CD14-positive monocyte (primary cell): Measurements from ENCODE around the gene USP15. TPM values are rescaled to one million over a fixed set of nuclear protein-coding genes. Genes with fewer than 3 reads are reported as not detected.

ENCODE experiments used
- DNase-seq, 3 donors: peaks; one replicate each; pipeline ENCODE4 v3.0.0-alpha.2; 2011 to 2022
- H2AFZ ChIP-seq: 2 replicates; pipeline ENCODE4 v1.6.0; 2012; ENCODE audit warnings: mild to moderate bottlenecking, low read depth, low read length, inconsistent platforms; ENCODE audit not compliant: insufficient read depth, poor library complexity, severe bottlenecking
- H3K27ac ChIP-seq, 2 donors: 1 replicate in 1 of 2; 2 replicates in 1 of 2; pipeline ENCODE4 v1.5.1; 2012 to 2013; ENCODE audit warnings: low read length in 2 of 2, control low read depth in 1 of 2, inconsistent platforms in 1 of 2, low read depth in 1 of 2, mild to moderate bottlenecking in 1 of 2
- H3K27me3 ChIP-seq, 2 donors: one replicate each; pipeline versions ENCODE4 v1.6.0 to v1.6.1; 2011 to 2013; ENCODE audit warnings: low read length in 2 of 2; ENCODE audit not compliant: control insufficient read depth in 2 of 2, insufficient read depth in 2 of 2
- H3K36me3 ChIP-seq, 2 donors: replicated peaks in 1 of 2; 1 replicate in 1 of 2; 2 replicates in 1 of 2; pipeline versions ENCODE4 v1.5.1 to v1.6.1; 2012 to 2013; ENCODE audit warnings: low read length in 2 of 2, control low read depth in 1 of 2, inconsistent platforms in 1 of 2, mild to moderate bottlenecking in 1 of 2; ENCODE audit not compliant: insufficient read depth in 2 of 2, control insufficient read depth in 1 of 2
- H3K4me1 ChIP-seq, 2 donors: 1 replicate in 1 of 2; 2 replicates in 1 of 2; pipeline versions ENCODE4 v1.5.1 to v1.6.1; 2012 to 2013; ENCODE audit warnings: low read length in 2 of 2, control low read depth in 1 of 2, inconsistent platforms in 1 of 2, mild to moderate bottlenecking in 1 of 2, moderate library complexity in 1 of 2; ENCODE audit not compliant: insufficient read depth in 2 of 2, control insufficient read depth in 1 of 2
- H3K4me2 ChIP-seq: replicated peaks from 2 replicates; pipeline ENCODE3; 2012; ENCODE audit warnings: low read length, moderate library complexity, mild to moderate bottlenecking; ENCODE audit not compliant: poor library complexity, severe bottlenecking; ENCODE audit errors: extremely low read depth
- H3K4me3 ChIP-seq, 3 experiments: fragments of 200-600 bp in 1 of 3; sonication (generic) in 1 of 3; replicated peaks in 1 of 3; 1 replicate in 2 of 3; 2 replicates in 1 of 3; pipeline ENCODE4 v1.5.1; 2011 to 2013; ENCODE audit warnings: low read length in 3 of 3, mild to moderate bottlenecking in 3 of 3, control low read depth in 2 of 3, low read depth in 2 of 3, inconsistent platforms in 1 of 3, moderate library complexity in 1 of 3
- H3K79me2 ChIP-seq: 2 replicates; pipeline ENCODE4 v1.6.0; 2012; ENCODE audit warnings: mild to moderate bottlenecking, control low read depth, inconsistent platforms, low read length, moderate library complexity; ENCODE audit not compliant: insufficient read depth
- H3K9ac ChIP-seq: 2 replicates; pipeline ENCODE4 v1.6.0; 2017; ENCODE audit warnings: low read length, mild to moderate bottlenecking; ENCODE audit not compliant: insufficient read depth, poor library complexity, severe bottlenecking
- H3K9me3 ChIP-seq, 2 donors: replicated peaks in 1 of 2; 1 replicate in 1 of 2; 2 replicates in 1 of 2; pipeline versions ENCODE4 v1.5.1 to v1.6.1; 2012 to 2013; ENCODE audit warnings: low read length in 2 of 2, control low read depth in 1 of 2; ENCODE audit not compliant: control insufficient read depth in 1 of 2, insufficient read depth in 1 of 2
- H4K20me1 ChIP-seq: 2 replicates; pipeline ENCODE4 v1.6.0; 2012; ENCODE audit warnings: mild to moderate bottlenecking, low read length, control low read depth, moderate library complexity; ENCODE audit not compliant: insufficient read depth
- H3K27ac Mint-ChIP-seq, 7 donors: one replicate each; pipeline ENCODE4 v1.8.0; 2020; ENCODE audit warnings: mild to moderate bottlenecking in 7 of 7, mixed read lengths in 7 of 7, moderate library complexity in 6 of 7, inconsistent platforms in 2 of 7
- H3K27me3 Mint-ChIP-seq, 3 donors: one replicate each; pipeline ENCODE4 v1.8.0; 2021 to 2022; ENCODE audit warnings: low read depth in 3 of 3, mild to moderate bottlenecking in 3 of 3, mixed read lengths in 3 of 3, moderate library complexity in 3 of 3, inconsistent platforms in 1 of 3
- H3K36me3 Mint-ChIP-seq, 2 donors: one replicate each; pipeline ENCODE4 v1.8.0; 2020; ENCODE audit warnings: mixed read lengths in 2 of 2, inconsistent platforms in 1 of 2, mild to moderate bottlenecking in 1 of 2
- H3K4me1 Mint-ChIP-seq: one replicate; pipeline ENCODE4 v1.8.0; 2020; ENCODE audit warnings: mild to moderate bottlenecking, mixed read lengths
- H3K4me3 Mint-ChIP-seq, 2 donors: one replicate each; pipeline ENCODE4 v1.8.0; 2020; ENCODE audit warnings: mild to moderate bottlenecking in 2 of 2, mixed read lengths in 2 of 2, moderate library complexity in 1 of 2
- H3K9me3 Mint-ChIP-seq, 7 donors: one replicate each; pipeline ENCODE4 v1.8.0; 2020 to 2022; ENCODE audit warnings: mixed read lengths in 7 of 7, mild to moderate bottlenecking in 6 of 7, moderate library complexity in 6 of 7, inconsistent platforms in 2 of 7
- WGBS: methylation state at CpG from one replicate; pipeline ENCODE4 v1.1.5; 2013; ENCODE audit warnings: missing lambda C conversion rate; ENCODE audit not compliant: insufficient coverage; 5-methylcytosine and 5-hydroxymethylcytosine counted together
- intact Hi-C, 2 donors: fragments of 100-400 bp; cut with micrococcal nuclease; formaldehyde crosslinking; loops; one replicate each; pipeline versions ENCODE4 v1.15.0 to v1.15.1; 2023
- polyA plus RNA-seq, 3 donors: library from polyadenylated mRNA; depleted of rRNA in 1 of 3; unstranded in 2 of 3; stranded (reverse) in 1 of 3; fragments of 300-500 nt in 2 of 3; fragments of >200 nt in 1 of 3; fragmentation: Illumina TruSeq in 2 of 3; gene quantifications; 1 replicate in 2 of 3; 2 replicates in 1 of 3; pipeline ENCODE4 v1.2.3, GENCODE V29; 2012 to 2021
- TF ChIP-seq, protein P1 (sequence below): fragments of 200-600 bp; IDR thresholded peaks from one replicate; pipeline ENCODE4 v1.8.0; 2022; ENCODE audit warnings: antibody characterized with exemption, mild to moderate bottlenecking

Gene USP15
- polyA plus RNA-seq, 3 donors, result 146 to 449 (median 180) TPM

DNA sequence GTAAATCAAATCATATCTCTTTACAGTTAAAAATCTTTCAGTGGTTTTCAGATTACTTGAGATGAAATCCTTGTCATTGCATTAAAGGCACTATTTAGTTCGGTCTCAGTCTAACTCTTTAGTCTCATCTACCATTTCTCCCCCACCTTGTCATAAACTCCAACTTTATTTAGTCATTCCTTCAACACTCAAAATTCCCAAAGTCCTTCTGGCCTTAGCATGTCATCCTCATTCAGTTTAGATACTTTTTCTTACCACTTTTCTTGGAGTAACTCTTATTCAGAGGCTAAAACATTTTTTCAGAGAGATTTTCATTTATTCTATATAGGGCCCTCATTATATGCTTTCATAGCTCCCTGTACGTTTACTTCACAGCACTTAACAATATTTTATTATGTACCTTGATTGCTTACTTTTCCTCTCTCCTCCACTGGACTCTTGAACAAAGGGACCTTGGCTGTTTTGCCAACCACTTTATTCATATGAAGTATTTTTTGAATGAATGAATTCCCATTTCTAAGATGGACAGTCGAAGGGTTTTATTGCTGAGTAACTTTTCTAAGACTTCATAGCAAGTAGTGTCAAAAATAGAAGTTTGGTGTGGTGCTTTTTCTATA lies 12.8 kb downstream of the USP15 start:
- Histone ChIP-seq H3K4me3 (no peak overlapping the region), H3K9me3 (no peaks in the 10 kb centered on the region), H3K36me3 (peaks cover 0 to 1% of the 10 kb centered on the region in 2 donors), H4K20me1 (peaks cover 100% of the 10 kb centered on the region), H3K4me1 (peaks cover 30 to 56% of the 10 kb centered on the region in 2 donors), H3K79me2 (peaks cover 100% of the 10 kb centered on the region), H3K27ac (peak overlapping the region in 1 of 2 donors; percentile 47), H3K27me3 (no peaks in the 10 kb centered on the region), H2AFZ (no peak overlapping the region), H3K9ac (no peak overlapping the region), H3K4me2 (peak overlapping the region; percentile 3)
- H3K4me3 Mint-ChIP-seq, result no peak overlapping the region
- peaks cover 75% of the 10 kb centered on the region for H3K4me1 Mint-ChIP-seq
- intact Hi-C loops, result no loop called here
- TF ChIP-seq, protein P1, sequence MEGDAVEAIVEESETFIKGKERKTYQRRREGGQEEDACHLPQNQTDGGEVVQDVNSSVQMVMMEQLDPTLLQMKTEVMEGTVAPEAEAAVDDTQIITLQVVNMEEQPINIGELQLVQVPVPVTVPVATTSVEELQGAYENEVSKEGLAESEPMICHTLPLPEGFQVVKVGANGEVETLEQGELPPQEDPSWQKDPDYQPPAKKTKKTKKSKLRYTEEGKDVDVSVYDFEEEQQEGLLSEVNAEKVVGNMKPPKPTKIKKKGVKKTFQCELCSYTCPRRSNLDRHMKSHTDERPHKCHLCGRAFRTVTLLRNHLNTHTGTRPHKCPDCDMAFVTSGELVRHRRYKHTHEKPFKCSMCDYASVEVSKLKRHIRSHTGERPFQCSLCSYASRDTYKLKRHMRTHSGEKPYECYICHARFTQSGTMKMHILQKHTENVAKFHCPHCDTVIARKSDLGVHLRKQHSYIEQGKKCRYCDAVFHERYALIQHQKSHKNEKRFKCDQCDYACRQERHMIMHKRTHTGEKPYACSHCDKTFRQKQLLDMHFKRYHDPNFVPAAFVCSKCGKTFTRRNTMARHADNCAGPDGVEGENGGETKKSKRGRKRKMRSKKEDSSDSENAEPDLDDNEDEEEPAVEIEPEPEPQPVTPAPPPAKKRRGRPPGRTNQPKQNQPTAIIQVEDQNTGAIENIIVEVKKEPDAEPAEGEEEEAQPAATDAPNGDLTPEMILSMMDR, result no peak
- no peak for DNase-seq
- peak overlapping the region in 5 of 7 donors; percentile 11 to 48 (median 19) for H3K27ac Mint-ChIP-seq
- no peaks in the 10 kb centered on the region for H3K27me3 Mint-ChIP-seq
- WGBS, result 94% methylated on average over 1 of the region's 3 CpGs
- peaks cover 6 to 24% of the 10 kb centered on the region in 2 donors for H3K36me3 Mint-ChIP-seq
- no peaks in the 10 kb centered on the region for H3K9me3 Mint-ChIP-seq

DNA sequence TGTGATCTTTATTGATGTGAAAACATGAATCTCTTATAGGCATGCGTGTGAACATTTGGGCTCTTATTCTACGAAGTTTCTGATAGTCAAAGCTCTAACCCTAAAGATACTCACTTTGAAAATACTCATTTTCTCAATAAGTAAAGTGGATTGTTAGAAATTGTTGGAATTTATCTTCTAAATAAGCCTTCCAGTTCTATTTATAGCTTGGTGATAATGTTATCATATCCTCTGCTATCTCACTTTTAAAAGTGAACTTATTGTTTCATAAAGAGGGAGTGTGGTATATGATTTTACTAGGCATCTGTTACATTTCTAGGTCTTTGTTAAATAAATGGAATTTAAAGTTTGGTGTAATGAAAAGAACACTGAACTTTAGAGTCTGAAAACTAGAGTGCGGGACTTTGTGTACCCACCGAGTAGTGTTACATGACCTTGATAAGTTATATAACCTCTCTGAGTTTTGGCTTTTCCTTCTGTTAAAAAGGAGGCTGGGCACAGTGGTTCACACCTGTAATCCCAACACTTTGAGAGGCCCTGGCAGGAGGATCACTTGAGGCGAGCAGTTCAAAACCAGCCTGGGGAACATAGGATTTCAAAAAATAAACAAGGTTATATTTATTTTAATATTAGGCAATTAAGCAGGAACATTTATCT lies 13.6 kb downstream of the USP15 start:
- Histone ChIP-seq H3K36me3 (peaks cover 0 to 3% of the 10 kb centered on the region in 2 donors), H3K27me3 (no peaks in the 10 kb centered on the region), H3K9me3 (no peaks in the 10 kb centered on the region), H3K4me2 (no peak overlapping the region), H3K79me2 (peaks cover 100% of the 10 kb centered on the region), H2AFZ (no peak overlapping the region), H3K4me3 (no peak overlapping the region), H3K27ac (peak overlapping the region in 1 of 2 donors; percentile 47), H3K9ac (no peak overlapping the region), H3K4me1 (peaks cover 22 to 52% of the 10 kb centered on the region in 2 donors), H4K20me1 (peaks cover 100% of the 10 kb centered on the region)
- WGBS, result 93% methylated on average over 2 of the region's 5 CpGs
- no peaks in the 10 kb centered on the region for H3K27me3 Mint-ChIP-seq
- no peak for DNase-seq
- intact Hi-C loops, result no loop called here
- TF ChIP-seq, protein P1, result no peak
- H3K36me3 Mint-ChIP-seq, result peaks cover 6 to 22% of the 10 kb centered on the region in 2 donors
- H3K27ac Mint-ChIP-seq, result peak overlapping the region in 3 of 7 donors; percentile 25 to 66 (median 66)
- H3K4me1 Mint-ChIP-seq, result peaks cover 67% of the 10 kb centered on the region
- no peak overlapping the region for H3K4me3 Mint-ChIP-seq
- no peaks in the 10 kb centered on the region for H3K9me3 Mint-ChIP-seq
